PFSK-1 (cell line): ENCODE measurements around the gene TRAIP.

Experiments
- FOXP2 ChIP-seq: optimal IDR thresholded peaks from 2 replicates; pipeline ENCODE3; 2011; ENCODE audit warnings: borderline replicate concordance, control low read depth, inconsistent platforms; ENCODE audit not compliant: insufficient read depth; ENCODE audit errors: extremely low read length, extremely low read depth
- POLR2AphosphoS5 ChIP-seq: IDR thresholded peaks from 2 replicates; pipeline ENCODE4 v1.6.1; 2012; ENCODE audit warnings: low read depth, mild to moderate bottlenecking, control low read depth, low read length, moderate library complexity
- SIN3A ChIP-seq: IDR thresholded peaks from 2 replicates; pipeline ENCODE4 v1.6.1; 2012; ENCODE audit warnings: mild to moderate bottlenecking, low read length, moderate library complexity, borderline replicate concordance; ENCODE audit not compliant: insufficient read depth
- TAF1 ChIP-seq: IDR thresholded peaks from 2 replicates; pipeline ENCODE4 v1.6.1; 2012; ENCODE audit warnings: low read length, control low read depth, borderline replicate concordance; ENCODE audit not compliant: insufficient read depth
- TF ChIP-seq, protein P1 (sequence below), 2 experiments: IDR thresholded peaks; 2 replicates each; pipeline versions ENCODE4 v1.6.1 to v1.8.0; 2011 to 2012; ENCODE audit warnings: low read depth in 2 of 2, low read length in 2 of 2, control low read depth in 1 of 2, inconsistent platforms in 1 of 2, mild to moderate bottlenecking in 1 of 2, moderate library complexity in 1 of 2; ENCODE audit not compliant: insufficient read depth in 1 of 2

Gene TRAIP

DNA sequence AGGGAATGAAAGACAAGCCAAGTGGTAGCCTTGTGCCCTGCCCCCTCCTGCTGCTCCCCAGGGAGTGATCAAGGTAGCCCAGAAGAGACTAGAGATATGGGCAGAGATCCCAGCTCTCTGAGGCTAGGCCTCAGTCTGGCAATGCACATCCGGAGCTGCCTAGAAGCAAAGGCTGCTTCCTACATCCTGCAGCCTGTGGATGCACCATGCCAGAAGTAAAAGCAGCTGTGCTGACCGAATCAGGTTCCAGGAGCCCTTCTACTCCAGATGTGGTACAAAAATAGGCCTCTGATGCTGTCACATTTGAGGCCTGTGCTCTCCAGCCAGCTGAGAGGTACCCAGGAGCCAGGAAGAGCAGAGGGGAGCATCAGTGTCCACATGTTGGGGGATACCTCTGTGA is 16.0 kb downstream of the TRAIP start:
- TF ChIP-seq, protein P1, sequence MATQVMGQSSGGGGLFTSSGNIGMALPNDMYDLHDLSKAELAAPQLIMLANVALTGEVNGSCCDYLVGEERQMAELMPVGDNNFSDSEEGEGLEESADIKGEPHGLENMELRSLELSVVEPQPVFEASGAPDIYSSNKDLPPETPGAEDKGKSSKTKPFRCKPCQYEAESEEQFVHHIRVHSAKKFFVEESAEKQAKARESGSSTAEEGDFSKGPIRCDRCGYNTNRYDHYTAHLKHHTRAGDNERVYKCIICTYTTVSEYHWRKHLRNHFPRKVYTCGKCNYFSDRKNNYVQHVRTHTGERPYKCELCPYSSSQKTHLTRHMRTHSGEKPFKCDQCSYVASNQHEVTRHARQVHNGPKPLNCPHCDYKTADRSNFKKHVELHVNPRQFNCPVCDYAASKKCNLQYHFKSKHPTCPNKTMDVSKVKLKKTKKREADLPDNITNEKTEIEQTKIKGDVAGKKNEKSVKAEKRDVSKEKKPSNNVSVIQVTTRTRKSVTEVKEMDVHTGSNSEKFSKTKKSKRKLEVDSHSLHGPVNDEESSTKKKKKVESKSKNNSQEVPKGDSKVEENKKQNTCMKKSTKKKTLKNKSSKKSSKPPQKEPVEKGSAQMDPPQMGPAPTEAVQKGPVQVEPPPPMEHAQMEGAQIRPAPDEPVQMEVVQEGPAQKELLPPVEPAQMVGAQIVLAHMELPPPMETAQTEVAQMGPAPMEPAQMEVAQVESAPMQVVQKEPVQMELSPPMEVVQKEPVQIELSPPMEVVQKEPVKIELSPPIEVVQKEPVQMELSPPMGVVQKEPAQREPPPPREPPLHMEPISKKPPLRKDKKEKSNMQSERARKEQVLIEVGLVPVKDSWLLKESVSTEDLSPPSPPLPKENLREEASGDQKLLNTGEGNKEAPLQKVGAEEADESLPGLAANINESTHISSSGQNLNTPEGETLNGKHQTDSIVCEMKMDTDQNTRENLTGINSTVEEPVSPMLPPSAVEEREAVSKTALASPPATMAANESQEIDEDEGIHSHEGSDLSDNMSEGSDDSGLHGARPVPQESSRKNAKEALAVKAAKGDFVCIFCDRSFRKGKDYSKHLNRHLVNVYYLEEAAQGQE (IDR thresholded peaks at IDR 0.05; ENCODE audit: insufficient read depth in 1 of 2, low read depth in 2 of 2, low read length in 2 of 2) = no peak
- TF ChIP-seq TAF1 (no peak), SIN3A (no peak), FOXP2 (no peak), POLR2AphosphoS5 (no peak)

DNA sequence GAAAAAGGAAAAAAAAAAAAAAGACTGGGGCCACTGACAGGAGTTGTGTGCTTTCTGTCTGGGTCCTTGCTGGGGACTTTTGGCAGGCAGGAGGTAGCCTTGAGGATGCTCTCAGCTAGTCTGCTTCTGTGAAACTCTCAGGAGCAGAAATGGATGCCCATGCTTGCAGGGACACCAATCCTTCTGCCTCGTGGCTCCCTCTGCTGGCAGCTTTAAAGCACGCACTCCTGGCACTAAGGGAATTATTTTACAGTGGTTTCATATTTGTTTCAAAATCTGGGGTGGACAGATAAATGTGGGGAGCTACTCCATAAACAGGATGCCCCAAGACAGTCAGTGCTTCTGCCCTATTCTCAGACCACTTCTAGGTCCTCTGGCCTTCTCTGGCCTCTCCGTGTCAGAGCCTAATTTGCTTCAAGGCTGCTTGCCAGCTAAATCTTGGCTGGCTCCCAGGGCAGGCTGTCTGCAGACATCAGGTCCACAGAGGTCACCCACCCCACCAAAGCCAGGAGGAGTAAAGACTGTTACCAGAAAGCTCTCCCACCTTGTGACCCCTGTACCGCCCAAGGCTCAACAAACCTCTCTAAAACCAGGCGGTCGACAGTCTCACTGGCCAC is 17.1 kb downstream of the TRAIP start:
- no peak for TF ChIP-seq FOXP2
- TF ChIP-seq, protein P1 (IDR thresholded peaks at IDR 0.05; ENCODE audit: insufficient read depth in 1 of 2, low read depth in 2 of 2, low read length in 2 of 2) = no peak
- TF ChIP-seq POLR2AphosphoS5 = peak; percentile 13; the same call in 1 of the 2 replicates

DNA sequence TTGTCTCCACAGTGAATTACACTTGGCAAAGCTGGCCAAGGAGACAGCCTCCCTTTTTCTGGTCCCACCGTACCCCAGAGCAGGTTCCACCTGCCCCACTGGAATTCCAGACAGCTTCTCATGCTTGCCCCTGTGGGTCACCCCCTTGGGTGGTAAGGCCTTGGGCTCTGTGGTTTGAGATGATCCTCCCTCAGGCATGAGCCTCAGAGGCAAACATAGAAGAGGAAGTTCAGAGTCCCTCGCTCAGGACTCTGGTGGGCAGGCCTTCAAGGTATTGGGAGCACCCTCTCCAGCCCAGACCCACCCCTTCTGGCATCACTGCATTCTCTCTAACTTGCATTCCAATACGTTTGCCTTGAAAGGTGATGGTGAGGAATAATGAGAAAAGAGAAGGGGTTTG is 25.0 kb downstream of the TRAIP start:
- TF ChIP-seq SIN3A (no peak), POLR2AphosphoS5 (no peak), TAF1 (no peak), FOXP2 (no peak)
- TF ChIP-seq, protein P1 (IDR thresholded peaks at IDR 0.05; ENCODE audit: insufficient read depth in 1 of 2, low read depth in 2 of 2, low read length in 2 of 2) = no peak

DNA sequence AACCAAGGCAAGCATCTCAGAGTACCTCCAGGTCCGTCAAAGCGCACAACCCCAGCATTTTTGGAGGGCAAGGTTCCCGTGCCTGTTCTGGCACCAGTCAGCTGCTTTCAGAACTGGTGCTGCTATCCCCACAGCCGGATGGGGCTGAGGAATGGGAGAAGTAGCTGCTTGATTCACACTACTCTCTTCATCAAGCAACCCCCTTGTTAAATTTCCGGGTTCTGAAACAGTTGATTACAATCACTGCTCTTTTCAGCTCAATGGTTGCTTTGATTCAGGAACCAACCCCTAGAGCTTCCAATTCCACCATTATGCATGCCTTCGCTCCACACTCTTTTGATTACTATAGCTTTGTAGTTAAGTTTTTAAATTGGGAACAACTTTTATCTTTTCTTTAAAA is 30.3 kb downstream of the TRAIP start:
- TF ChIP-seq SIN3A (no peak), POLR2AphosphoS5 (no peak), TAF1 (no peak), FOXP2 (no peak)
- TF ChIP-seq, protein P1 (IDR thresholded peaks at IDR 0.05; ENCODE audit: insufficient read depth in 1 of 2, low read depth in 2 of 2, low read length in 2 of 2) = no peak

DNA sequence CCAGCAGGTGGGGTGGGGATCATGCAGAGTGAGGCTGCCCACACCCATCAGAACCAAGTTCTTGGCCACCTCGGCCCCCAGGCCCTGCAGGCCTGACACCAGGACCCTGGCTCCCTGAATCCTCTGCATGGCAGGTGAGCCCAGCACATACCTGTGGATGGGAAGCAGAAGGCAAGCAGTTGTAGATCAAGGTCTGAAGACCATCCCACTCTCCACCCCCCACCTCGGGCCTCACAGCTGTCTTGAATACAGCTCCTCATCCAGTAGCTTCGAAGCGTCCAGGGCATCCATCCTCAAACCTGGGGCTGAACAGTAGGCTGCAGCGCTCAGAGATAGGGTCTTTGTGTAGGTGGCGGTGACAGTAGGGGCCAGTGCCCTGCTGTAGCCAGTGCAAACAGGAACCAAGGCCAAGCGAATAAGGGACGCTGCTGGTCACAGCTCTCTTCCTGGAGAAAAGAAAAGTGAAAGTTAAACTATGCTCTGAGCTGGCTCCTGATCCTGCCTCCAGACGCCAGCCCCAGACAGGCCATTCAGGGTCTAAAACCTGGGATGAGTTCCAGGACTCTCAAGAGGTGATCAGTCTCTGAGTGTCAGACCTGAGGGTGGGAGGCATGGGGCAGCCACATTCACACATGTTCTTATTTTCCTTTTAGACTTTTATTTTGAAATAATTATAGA is 42.7 kb downstream of the TRAIP start, which contains the start of gene UBA7:
Gene UBA7 (minus strand): TSS at position 457 of the 678 bp plus-strand sequence. CDS start 166 bp downstream, at position 291.
- no peak for TF ChIP-seq POLR2AphosphoS5
- TF ChIP-seq, protein P1 (IDR thresholded peaks at IDR 0.05; ENCODE audit: insufficient read depth in 1 of 2, low read depth in 2 of 2, low read length in 2 of 2) = no peak
- no peak for TF ChIP-seq SIN3A
- no peak for TF ChIP-seq TAF1
- no peak for TF ChIP-seq FOXP2
